Sigmoid colon (tissue), 4 donors: ENCODE measurements around the gene ARFGAP1.

Source experiments
- CTCF ChIP-seq, 4 experiments: fragments of 450-650 bp in 3 of 4; fragments of 200-600 bp in 1 of 4; IDR thresholded peaks; one replicate each; pipeline ENCODE4 v1.5.1; 2016 to 2019; ENCODE audit warnings: antibody characterized with exemption in 4 of 4, mild to moderate bottlenecking in 3 of 4, moderate library complexity in 2 of 4
- EP300 ChIP-seq, 4 donors: sonication (generic); formaldehyde crosslinking; IDR thresholded peaks; one replicate each; pipeline ENCODE4 v1.6.1; 2017; ENCODE audit warnings: antibody characterized with exemption in 4 of 4
- POLR2A ChIP-seq, 2 donors: fragments of 450-650 bp; IDR thresholded peaks; one replicate each; pipeline ENCODE4 v1.6.1; 2016; ENCODE audit warnings: antibody characterized with exemption in 2 of 2, mild to moderate bottlenecking in 2 of 2, moderate library complexity in 2 of 2
- POLR2AphosphoS5 ChIP-seq, 4 donors: sonication (generic); formaldehyde crosslinking; IDR thresholded peaks; one replicate each; pipeline ENCODE4 v1.6.1; 2017; ENCODE audit warnings: antibody characterized with exemption in 4 of 4

- no peak for TF ChIP-seq CTCF (IDR thresholded peaks at IDR 0.05)
- no peak for TF ChIP-seq POLR2A (IDR thresholded peaks at IDR 0.05)
- TF ChIP-seq POLR2AphosphoS5 (IDR thresholded peaks at IDR 0.05), result no peak
- no peak for TF ChIP-seq EP300 (IDR thresholded peaks at IDR 0.05)
These were observed 29.1 kb downstream of the ARFGAP1 start for GRCh38 chr20:63301671-63302070.
